HG02970 (cell line): ENCODE data around the gene ID1.
"Not testable (repeated sequence)": the region's sequence is repeated elsewhere in the genome, so short reads cannot be mapped to it uniquely, and the experiment has no call there.

Source experiments
- ATAC-seq: cut with Tn5 transposase; IDR thresholded peaks from one replicate; pipeline ENCODE4 v1.9.1; 2021; ENCODE audit warnings: mild to moderate bottlenecking, moderate library complexity, moderate number of reproducible peaks; ENCODE audit not compliant: unreplicated experiment, low FRiP score

Gene ID1

DNA sequence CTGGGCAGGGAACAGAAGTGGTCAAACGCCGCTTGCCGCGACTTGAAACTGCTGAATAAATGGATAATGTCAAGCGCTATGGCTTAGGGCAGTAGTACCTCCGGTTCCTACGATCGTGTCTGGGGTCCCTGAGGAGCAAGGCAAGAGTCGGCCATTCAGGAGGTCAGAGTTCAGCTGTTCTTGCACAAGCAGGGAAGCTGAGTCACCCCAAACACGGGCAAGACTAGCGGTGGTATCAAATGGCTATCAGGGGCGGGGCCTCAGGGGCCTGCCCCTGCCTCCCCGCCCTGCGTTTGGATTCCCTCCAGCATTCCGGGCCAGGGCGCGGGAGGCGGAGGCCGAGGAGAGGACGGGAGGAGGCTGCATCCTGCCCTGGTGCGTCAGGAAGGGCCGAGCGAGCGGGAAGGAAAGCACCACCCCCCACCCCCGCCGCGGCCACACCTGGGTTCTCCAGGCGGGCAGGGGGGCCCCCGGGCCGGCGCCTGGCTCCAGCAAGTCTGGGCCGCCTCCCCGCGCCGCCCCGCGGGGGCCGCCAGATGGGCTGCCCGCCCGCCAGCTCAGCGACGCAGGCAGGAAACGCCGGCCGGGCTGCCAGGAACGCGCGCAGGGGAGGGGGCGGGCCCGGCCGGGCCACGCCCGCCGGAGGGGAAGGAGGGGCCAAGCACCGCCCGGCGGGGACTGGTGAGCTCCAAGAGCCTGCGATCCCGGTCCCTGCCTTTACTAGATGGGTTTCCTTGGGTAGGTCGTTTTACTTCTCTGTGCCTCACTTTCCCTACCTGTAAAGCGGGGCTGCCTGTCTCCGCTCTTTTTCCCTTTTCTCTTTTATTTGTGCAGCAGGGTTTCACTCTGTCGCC, 32.2 kb upstream of the ID1 start:
- peak; percentile 81 for ATAC-seq

DNA sequence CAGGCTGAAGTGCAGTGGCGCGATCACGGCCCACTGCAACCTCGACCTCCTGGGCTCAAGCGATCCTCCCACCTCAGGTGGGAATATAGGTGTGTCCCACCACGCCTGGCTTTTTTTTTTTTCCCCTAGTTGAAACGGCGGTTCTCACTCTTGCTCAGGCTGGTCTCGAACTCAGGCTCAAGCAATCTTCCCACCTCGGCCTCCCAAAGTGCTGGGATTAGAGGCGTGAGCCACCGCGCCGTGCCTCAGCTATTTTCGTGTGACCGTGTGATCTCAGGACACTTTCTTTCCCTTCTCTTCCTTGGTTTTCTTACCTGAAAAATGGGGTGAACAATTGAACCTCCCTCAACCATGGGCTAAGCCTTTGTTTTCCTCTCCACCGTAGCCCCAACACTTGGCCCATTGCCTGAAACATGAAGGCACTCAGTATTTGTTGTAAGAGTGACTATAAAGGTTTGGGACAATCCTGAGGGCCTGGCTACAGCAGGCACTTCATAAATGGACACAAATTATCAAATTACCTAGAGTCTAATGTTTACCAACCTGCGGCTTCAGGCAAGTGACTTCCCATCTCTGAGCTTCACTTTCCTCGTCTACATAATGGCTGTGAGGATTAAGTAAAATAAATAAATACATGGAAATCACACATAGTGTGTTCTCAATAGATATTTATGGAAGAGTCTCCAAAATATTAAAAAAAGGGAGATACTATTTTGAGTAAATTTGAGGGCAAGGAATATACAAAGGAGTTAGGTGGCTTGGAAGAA, 31.4 kb upstream of the ID1 start:
- no peak for ATAC-seq

GRCh38 chr20:31574986-31575385, 30.1 kb upstream of the ID1 start:
- ATAC-seq = not testable (repeated sequence)

DNA sequence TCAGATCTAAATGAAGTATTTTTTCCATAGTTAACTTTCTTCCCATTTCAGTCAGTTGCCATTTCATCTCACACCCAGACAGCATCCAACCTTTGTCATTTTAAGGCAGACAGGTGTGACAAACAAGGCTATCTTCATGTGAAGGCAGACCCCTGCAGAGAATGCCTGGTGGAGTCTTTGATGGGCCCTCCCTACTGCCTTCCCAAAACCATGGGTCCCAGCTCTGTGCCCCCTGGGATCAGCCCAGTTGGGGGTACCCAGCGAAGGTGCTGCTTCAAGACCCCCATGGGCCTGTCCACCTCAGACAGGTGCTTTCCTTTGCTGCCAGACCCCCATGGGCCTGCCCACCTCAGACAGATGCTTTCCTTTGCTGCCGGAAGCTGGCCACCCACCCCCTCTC, 28.3 kb upstream of the ID1 start:
- ATAC-seq = no peak

DNA sequence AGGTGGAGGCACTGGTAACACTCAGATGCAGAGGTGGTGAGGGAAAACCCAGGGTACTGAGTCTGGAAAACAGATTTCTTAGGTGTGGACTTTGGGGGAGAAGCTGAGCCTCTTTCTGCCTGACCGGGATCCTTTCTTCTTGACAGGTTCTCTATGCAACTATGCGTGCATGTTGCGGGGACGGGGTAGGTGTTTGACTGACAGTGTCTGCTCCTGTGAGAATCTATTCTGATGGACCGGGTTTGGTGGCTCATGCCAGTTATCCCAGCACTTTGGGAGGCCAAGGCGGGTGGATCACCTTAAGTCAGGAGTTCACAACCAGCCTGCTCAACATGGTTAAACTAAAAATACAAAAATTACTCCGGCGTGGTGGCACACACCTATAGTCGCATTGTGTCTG, 27.9 kb upstream of the ID1 start:
- ATAC-seq = no peak

- ATAC-seq = no peak
Observed at GRCh38 chr20:31578448-31579138, 26.5 kb upstream of the ID1 start.

DNA sequence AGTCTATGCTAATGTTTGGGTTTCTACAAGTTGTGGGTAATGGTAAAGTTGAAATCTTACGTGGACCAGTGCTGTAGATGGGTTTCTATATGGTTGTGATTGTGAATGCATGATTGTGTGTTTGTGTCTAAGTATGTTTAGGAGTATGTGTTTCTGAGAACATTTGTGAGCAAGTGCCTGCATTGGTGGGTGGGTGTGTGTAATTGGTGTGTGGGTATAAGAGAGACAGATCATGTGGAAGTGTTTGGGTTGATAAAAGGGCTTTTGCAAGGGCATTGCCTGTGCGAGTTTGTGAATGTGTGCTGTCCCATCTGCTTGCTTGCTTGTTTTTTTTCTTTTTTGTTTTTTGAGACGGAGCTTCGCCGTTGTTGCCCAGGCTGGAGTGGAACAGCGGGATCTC, 25.8 kb upstream of the ID1 start:
- no peak for ATAC-seq

DNA sequence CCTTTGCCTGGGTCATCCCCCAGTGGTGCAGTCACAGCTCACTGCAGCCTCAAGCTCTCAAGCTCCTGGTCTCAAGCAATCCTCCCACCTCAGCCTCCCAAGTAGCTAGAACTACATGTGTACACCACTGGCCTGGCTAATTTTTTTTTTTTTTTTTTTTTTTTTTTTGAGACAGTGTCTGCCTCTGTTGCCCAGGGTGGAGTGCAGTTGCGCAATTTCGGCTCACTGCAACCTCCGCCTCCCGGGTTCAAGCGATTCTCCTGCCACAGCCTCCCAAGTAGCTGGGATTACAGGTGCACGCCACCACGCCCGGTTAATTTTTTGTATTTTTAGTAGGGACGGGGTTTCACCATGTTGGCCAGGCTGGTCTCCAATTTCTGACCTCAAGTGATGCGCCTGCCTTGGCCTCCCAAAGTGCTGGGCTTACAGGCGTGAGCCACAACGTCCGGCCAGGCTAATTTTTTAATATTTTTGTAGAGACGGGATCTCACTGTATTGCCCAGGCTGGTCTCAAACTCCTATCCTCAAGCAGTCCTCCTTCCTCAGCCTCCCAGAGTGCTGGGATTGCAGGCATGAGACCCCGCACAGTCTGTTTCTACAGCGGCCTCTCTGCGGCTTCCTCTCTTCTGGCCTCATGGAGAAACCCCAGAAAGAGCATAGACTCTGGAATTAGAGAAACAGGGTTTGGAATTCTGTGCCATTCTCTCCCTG, 25.0 kb upstream of the ID1 start:
- not testable (repeated sequence) for ATAC-seq

DNA sequence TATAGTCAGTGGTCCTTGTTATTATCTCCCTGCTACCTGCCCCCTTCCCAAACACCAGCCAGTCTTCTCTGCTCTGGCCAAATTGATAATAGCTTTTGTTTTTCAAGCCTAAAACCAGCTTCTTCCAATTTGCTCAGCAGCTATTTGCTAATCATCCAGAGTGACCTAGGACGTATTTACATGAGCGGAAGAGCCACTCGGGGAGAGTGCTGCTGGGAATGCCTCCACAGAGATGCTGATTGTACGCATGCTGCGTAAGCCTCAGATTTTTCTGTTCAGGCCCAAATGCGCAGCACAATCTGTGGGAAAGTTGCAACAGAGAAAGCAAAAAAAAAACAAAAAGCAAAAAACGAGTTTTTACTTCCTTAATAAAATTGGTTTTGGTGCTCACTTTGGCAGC, 24.4 kb upstream of the ID1 start:
- ATAC-seq = no peak

DNA sequence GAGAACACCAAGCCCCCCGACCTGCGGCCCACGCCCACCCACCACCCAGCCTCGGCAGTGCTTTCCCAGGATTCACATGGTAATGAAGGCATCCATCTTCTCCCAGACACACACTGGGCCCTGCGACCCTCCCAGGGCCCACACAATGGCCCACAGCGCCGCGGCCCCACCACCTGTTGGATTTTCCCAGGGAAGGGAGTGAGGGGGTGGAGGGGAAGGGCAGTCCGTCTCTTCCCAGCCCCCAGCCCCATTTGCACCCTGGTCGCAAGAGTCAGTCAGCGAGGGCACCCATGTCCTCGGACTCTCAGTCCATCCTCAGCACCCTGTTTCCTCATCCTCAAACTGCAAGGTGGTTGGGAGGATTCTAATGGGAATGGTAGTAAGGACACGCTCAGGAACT, 23.7 kb upstream of the ID1 start:
- no peak for ATAC-seq

DNA sequence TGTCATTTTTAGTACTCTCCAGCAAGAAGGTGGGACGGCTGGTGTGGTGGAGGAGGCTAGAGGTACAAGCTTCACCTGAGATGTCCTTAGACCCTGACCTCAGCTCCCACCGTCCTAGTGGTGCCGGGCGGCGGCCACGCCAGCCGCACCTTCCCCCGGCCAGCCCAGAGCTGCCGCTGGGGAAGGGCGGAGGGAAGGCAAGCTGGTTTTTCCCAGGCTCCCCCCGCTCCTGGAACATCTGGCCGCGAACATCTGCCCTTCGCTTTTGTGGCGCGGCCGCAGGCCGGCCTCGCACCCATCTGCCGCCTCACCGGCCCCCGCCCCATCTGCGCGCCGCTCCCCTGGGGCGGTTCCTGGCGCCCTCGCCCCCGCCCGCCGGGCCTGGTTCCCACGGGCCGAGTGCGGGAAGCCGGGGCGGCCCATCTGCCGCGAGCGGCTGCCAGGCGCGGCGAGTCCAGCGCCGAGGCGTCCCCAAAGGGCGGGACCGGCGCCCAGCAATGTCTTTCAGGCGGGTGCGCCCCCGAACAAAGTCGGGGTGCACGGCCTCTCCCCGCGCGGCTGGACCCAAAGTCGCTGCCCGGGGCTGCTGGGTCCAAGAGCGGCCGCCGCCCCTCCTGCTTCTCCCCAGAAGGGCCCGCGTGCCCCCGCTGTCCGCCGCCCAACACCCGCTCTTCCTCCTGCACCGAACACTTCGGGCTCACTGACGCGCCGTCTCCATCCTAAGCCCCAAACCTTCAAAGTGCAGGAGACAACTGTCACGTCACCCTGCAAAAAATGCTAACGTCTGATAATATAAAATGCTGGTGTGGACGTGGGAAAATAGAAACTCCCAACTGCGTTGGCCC, 17.3 kb upstream of the ID1 start:
- no peak for ATAC-seq

GRCh38 chr20:31590717-31591225, 14.3 kb upstream of the ID1 start:
- ATAC-seq = no peak

- no peak for ATAC-seq
Observed at GRCh38 chr20:31593221-31594001, 11.7 kb upstream of the ID1 start.

DNA sequence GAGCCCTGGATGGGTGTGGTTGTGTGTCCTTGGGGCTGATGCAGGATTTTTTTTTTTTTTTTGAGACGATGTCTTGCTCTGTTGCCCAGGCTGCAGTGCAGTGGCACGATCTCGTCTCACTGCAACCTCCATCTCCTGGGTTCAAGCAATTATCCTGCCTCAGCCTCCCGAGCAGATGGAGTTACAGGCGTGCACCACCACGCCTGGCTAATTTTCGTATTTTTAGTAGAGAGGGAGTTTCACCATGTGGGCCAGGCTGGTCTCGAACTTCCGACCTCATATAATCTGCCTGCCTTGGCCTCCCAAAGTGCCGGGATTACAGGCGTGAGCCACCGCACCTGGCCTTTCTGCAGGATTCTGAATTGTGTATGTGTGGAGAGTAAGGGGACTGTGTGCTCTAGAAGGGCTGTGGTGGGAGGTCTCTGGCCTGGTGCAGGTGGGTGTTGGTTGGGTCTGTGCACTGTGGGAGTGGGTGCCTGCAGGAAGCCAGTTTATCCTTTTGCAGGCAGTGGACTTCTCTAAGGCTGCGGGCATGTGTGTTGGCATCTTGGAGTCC, 11.0 kb upstream of the ID1 start:
- ATAC-seq = no peak

GRCh38 chr20:31594558-31595379, 10.3 kb upstream of the ID1 start:
- no peak for ATAC-seq

DNA sequence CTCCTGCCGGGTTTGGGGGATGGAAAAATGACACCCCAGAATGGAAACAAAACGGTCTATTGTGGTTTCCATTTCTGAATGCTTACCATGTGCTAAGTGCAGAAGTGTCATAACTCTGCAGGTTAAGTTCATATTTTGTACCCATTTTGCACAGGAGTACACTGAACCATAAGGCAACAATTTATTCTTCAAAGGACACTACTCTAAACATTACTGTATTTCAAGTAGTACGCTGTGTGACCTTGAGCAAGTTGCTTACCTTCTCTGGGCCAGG, 9.8 kb upstream of the ID1 start:
- ATAC-seq = no peak

DNA sequence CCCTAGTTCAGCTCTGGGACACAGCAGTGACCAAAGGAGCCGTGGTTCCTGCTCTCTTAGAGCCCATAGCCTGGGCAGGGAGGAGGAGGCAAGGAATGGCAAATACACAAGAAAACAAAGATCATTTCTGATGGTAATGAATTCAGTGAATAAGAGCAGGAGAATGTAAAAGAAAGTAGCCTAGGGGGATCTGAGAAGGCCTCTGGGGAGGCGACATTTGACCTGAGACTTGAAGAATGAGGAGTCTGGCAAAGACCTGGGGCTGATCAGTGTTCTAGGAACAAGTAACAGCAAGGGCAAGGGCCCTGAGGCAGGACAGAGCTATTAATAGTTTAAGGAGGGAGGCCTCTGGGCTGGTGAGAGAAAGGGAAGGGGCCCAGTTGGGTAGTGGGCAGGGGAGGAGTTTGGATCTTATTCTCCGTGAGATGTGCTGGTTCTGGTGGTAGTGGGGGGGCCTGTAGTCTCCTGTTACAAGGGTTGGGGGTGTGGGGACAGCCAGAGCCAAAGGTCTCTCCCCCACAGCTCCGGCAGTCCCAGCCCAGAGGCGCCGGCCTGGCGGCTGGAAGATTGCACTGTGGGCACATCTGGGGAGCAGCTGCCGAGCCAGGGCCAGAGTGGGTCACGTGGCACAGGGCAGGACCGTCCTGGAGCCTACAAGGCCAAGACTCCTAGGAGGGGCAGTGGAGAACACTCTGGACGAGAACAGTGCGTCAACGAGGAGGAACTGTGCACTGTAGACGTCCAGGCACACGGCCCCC, 9.3 kb upstream of the ID1 start:
- ATAC-seq = no peak
